Stimulated activated CD4-positive, alpha-beta T cell treated with anti-CD3 and anti-CD28 coated beads, TNF-alpha, amount 100 ng/mL, for 24 hours (primary cell): ENCODE data around the gene TRAM1L1.

Source experiments
- DNase-seq, 3 experiments: peaks; one replicate each; pipeline ENCODE4 v3.0.0-alpha.2; 2020; ENCODE audit warnings: low read depth in 3 of 3

The TRAM1L1 gene

GRCh38 chr4:117084866-117085701, at the start of gene TRAM1L1:
Gene TRAM1L1 (minus strand): TSS chr4:117085576. CDS start chr4:117085393, 183 bp downstream.
- peak in 1 of 3 experiments; percentile 3 for DNase-seq

- no peak for DNase-seq
These were observed 49.0 kb upstream of the TRAM1L1 start for GRCh38 chr4:117134386-117134785.

DNA sequence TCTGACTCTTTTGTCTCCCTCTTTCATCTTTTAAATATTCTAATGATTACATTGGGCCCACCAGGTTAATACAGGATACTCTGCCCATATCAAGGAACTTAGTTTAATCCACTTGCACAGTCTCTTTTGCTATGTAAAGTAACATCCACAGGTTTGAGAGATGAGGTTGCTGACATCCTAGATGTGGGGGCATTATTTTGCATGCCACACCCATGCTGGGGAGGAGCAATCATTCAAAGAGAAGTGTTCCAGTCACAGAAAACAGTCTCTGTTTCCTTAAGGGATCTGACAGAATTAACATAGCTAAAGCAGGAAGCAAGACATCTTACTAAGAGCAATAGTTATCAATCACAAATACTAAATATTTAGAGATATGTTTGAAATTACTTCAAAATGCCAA, 11.5 kb upstream of the TRAM1L1 start:
- DNase-seq = no peak

DNA sequence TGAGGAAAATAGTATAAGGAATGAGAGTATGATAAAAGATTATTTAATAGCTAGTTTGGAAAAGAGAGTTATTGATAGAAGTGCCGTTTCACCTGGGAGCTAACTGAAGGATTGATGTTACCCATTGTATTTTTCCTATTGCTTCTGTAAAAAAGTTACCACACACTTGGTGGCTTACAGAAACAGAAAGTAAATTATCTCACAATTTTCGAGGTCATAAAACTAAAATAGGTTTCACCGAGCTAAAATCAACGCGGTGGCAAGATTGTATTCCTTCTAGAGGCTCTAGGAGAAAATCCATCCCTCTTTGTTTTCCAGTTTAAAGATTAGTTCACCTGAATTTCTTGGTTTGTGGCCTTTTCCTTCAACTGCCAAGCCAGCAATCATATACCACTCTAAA, 11.1 kb upstream of the TRAM1L1 start:
- DNase-seq = no peak

DNA sequence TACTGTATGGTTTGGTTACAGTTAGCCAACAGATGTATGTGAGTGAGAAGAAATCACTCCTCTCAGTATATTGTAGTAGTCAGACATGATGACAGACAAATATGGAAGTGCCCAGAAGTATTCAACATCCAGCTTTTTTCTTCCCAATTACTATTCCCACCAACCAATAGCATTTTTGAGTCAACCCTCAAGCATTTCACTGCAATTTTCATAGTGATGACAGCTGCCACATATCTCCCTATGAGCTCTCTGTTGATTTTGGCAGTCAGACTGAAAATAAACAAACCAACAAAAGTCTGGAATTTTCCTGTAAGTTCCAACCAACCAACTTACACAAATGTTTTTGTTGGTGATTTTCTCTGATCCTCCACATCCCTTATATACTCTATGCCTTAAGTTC, 8.2 kb upstream of the TRAM1L1 start:
- no peak for DNase-seq

DNA sequence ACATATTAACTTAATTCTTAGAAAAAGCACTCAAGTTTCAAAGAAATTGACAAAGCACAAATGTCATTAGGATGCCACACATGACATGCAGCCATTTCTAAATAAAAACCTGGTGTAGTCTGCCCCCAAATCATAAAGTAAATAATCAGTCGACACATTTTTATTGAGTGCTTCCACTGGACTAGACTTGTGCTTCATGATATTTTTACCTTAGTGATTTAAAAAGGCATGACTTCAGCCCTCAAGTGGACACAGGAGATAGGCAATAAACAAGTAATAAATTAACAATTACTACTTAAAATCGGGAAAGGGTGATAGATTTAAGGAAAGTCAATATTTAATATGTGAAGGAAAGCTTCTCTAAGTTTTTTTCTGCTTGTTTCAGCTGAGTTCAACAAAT, 7.6 kb downstream of the TRAM1L1 start:
- DNase-seq = no peak

DNA sequence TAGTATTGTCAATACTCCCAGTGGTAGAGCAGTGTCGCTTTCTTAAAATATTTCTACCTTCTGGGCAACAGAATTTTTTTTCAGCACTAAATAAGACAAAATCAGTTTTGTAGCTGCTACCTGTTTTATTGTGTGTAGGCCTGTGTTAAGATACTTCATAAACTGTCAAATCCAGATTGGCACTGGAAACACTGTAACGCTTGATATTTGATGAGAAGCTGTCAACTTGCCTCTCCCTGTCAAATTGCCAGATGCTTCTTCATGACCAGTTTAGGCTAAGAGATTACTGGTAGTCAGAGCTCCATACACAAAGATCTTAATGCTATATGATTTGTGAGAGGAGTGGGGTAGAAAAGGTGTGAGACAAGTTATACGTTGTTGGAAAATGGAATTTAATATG, 17.3 kb downstream of the TRAM1L1 start:
- no peak for DNase-seq

DNA sequence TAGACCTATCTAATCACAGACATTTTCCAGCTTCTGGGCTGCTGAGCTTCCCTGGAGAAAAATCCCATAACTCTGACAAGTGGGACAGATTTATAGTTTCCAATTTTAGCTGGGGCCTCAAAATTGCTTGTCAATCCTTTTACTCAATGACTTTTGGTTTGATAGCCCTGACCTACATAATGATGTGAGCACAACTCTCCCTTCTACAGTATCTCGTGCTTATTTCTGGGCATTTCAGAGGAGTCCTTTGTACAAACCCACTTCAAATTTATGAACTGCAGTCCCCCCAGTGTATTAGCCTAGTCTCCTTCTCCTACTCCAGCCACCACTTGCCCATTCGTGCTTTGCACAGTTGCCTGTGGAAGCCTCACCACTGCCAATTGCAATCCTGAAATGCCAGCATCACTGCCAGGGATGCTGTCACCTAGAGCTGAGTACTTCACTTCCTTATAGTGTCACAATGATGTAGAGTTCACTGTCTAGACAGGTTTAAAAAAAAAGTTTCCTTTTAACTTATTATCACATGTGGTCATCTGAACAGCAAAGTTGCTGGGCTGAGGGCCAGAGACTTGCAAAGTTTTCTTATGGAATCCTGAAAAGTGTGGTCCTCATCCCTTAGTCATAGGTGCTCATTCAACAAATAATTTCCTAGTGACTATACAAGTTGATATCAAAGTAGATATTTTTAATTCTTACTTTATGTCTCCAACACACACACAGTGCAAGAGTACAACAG, 21.2 kb downstream of the TRAM1L1 start:
- DNase-seq = no peak

- no peak for DNase-seq
These were observed 42.4 kb downstream of the TRAM1L1 start for GRCh38 chr4:117042962-117043361.
